ENCODE data around the gene UNC93B1. TPM values are rescaled to one million over a fixed set of nuclear protein-coding genes. Genes with fewer than 3 reads are reported as not detected.
A peak's percentile ranks its signal among the peaks of the same experiment; 100 is the strongest.

UNC93B1 gene
- total and polyA plus RNA-seq, 2 of the 13 experiments (the other 11 are each of a cell fraction or from before 2014, with no cell fraction given), result 8.8 to 18.9 TPM

- TF ChIP-seq PLRG1 (conservative IDR thresholded peaks at IDR 0.05) (no peak), ZNF746 (CRISPR knock-in tag; IDR thresholded peaks at IDR 0.05) (0 out of 2 replicates have a peak, but pooled peaks have one; percentile 43), ZNF350 (CRISPR knock-in tag; IDR thresholded peaks at IDR 0.05; ENCODE audit: borderline replicate concordance, low read depth) (peak; percentile 39), ZNF605 (CRISPR knock-in tag; IDR thresholded peaks at IDR 0.05) (peak; percentile 60; the same call in 1 of the 2 replicates), SP4 (CRISPR knock-in tag; IDR thresholded peaks at IDR 0.05) (peak; percentile 65), PHF21A (CRISPR knock-in tag; IDR thresholded peaks at IDR 0.05) (peak; percentile 71), ZNF367 (CRISPR knock-in tag; IDR thresholded peaks at IDR 0.05; ENCODE audit: borderline replicate concordance) (0 out of 2 replicates have a peak, but pooled peaks have one; percentile 24), ZNF660 (CRISPR knock-in tag; IDR thresholded peaks at IDR 0.05; ENCODE audit: borderline replicate concordance, low read depth) (no peak), RBFOX2 (IDR thresholded peaks at IDR 0.05; ENCODE audit: low read depth, low read length) (peak; percentile 71; the same call in 1 of the 2 replicates), ZNF788 (CRISPR knock-in tag; IDR thresholded peaks at IDR 0.05; ENCODE audit: borderline replicate concordance) (peak; percentile 72; the same call in 1 of the 2 replicates), NFE2L1 (CRISPR knock-in tag; IDR thresholded peaks at IDR 0.05; ENCODE audit: borderline replicate concordance) (no peak), ZNF260 (CRISPR knock-in tag; IDR thresholded peaks at IDR 0.05; ENCODE audit: borderline replicate concordance, low read depth) (0 out of 2 replicates have a peak, but pooled peaks have one; percentile 31), ZNF580 (CRISPR knock-in tag; IDR thresholded peaks at IDR 0.05; ENCODE audit: borderline replicate concordance, low read depth) (peak; percentile 54; the same call in 1 of the 2 replicates), ZNF891 (CRISPR knock-in tag; IDR thresholded peaks at IDR 0.05) (0 out of 2 replicates have a peak, but pooled peaks have one; percentile 44), ZNF775 (CRISPR knock-in tag; IDR thresholded peaks at IDR 0.05; ENCODE audit: borderline replicate concordance) (no peak), IRX3 (CRISPR knock-in tag; IDR thresholded peaks at IDR 0.05; ENCODE audit: borderline replicate concordance, low read depth) (no peak), HNRNPL (IDR thresholded peaks at IDR 0.05; ENCODE audit: low read depth, low read length) (peak; percentile 93), TBL1XR1 (IDR thresholded peaks at IDR 0.05; ENCODE audit: borderline replicate concordance, low read length, partially characterized antibody) (no peak), ZMYM2 (CRISPR knock-in tag; IDR thresholded peaks at IDR 0.05) (no peak), ZBTB7B (CRISPR knock-in tag; IDR thresholded peaks at IDR 0.05) (peak; percentile 24; the same call in 1 of the 2 replicates), GPBP1L1 (CRISPR knock-in tag; IDR thresholded peaks at IDR 0.05) (no peak), HNF1B (CRISPR knock-in tag; IDR thresholded peaks at IDR 0.05) (peak; percentile 26; the same call in 1 of the 2 replicates), MEF2D (CRISPR knock-in tag; IDR thresholded peaks at IDR 0.05) (peak; percentile 47; the same call in 1 of the 2 replicates), MED8 (CRISPR knock-in tag; IDR thresholded peaks at IDR 0.05; ENCODE audit: insufficient replicate concordance) (peak; percentile 53)
Observed at GRCh38 chr11:68010090-68011041, 6.5 kb upstream of the UNC93B1 start, which contains the start of gene ALDH3B1 (continued).
